Neural progenitor cell (in vitro differentiated cells): Measurements from ENCODE around the gene SLC25A22.

Source experiments
- EZH2 ChIP-seq: fragments of 200-600 bp; sonication (generic); IDR thresholded peaks from 2 replicates; pipeline ENCODE4 v1.6.1; 2017; ENCODE audit warnings: antibody characterized with exemption, mild to moderate bottlenecking, moderate library complexity
- TF ChIP-seq, protein P1 (sequence below): fragments of 200-600 bp; sonication (generic); IDR thresholded peaks from 2 replicates; pipeline ENCODE4 v1.5.1; 2017; ENCODE audit warnings: antibody characterized with exemption, mild to moderate bottlenecking

DNA sequence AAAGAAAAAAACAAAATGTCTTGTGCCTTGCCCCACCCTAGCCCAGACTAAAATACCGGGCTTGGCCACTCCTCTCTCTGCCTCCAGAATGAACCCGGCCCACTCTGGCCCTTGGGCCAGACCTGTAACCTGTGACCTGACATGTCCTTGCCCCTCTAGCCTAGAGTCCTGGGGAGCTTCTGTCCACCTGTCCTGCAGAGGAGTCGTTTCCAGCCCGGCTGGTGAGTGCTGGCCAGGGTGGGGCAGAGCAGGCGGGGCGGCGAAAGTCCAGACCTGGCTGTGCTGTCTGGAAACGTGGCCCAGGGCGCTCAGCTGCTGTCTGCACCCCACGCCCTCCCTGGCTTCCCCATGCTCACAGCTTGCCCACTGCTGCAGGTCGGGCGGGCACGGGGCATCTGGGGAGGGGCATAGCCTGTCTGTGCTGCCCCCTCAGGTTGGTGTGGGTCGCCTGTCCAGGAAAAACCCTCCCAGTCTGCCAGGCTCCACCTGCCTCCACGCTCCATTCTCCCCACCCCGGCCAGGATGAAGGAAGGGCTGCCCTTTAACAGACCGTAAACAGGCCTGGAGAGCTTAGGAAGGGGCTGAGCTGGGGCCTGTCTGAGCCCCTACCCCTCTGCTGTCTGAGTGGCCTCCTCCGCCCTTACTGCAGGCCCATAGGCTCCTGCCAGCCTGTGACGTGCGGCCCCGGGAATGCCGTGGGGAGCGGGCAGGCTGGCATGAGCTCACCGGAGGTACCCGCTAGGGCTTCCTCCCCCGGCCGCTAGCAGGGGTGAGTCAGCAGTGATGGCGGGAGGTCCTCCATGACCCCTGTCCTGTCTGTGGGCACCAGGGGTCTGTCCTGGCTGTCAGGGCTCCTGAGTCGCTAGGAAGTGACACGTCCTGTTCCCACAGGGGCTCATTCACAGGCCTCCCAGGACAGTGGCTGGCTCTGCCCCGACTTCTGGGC, 36.6 kb upstream of the SLC25A22 start:
- TF ChIP-seq, protein P1, sequence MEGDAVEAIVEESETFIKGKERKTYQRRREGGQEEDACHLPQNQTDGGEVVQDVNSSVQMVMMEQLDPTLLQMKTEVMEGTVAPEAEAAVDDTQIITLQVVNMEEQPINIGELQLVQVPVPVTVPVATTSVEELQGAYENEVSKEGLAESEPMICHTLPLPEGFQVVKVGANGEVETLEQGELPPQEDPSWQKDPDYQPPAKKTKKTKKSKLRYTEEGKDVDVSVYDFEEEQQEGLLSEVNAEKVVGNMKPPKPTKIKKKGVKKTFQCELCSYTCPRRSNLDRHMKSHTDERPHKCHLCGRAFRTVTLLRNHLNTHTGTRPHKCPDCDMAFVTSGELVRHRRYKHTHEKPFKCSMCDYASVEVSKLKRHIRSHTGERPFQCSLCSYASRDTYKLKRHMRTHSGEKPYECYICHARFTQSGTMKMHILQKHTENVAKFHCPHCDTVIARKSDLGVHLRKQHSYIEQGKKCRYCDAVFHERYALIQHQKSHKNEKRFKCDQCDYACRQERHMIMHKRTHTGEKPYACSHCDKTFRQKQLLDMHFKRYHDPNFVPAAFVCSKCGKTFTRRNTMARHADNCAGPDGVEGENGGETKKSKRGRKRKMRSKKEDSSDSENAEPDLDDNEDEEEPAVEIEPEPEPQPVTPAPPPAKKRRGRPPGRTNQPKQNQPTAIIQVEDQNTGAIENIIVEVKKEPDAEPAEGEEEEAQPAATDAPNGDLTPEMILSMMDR = no peak
- TF ChIP-seq EZH2 = no peak
